Stomach smooth muscle (tissue), 2 donors: ENCODE results near the gene EIF2B5.

Source experiments
- H3K27ac ChIP-seq: one replicate; pipeline ENCODE4 v1.7.0; 2013; ENCODE audit warnings: mild to moderate bottlenecking, low read length, inconsistent platforms
- H3K27me3 ChIP-seq, 2 donors: one replicate each; pipeline ENCODE4 v1.7.0; 2013; ENCODE audit warnings: low read length in 2 of 2; ENCODE audit not compliant: insufficient read depth in 2 of 2, control insufficient read depth in 1 of 2
- H3K36me3 ChIP-seq, 2 donors: one replicate each; pipeline ENCODE4 v1.7.0; 2013; ENCODE audit warnings: low read length in 2 of 2; ENCODE audit not compliant: control insufficient read depth in 2 of 2, insufficient read depth in 2 of 2
- H3K4me1 ChIP-seq: one replicate; pipeline ENCODE4 v1.7.0; 2013; ENCODE audit warnings: low read length; ENCODE audit not compliant: control insufficient read depth, insufficient read depth
- H3K4me3 ChIP-seq, 2 donors: one replicate each; pipeline ENCODE4 v1.7.0; 2013; ENCODE audit warnings: low read length in 2 of 2
- H3K9ac ChIP-seq, 2 donors: one replicate each; pipeline ENCODE4 v1.7.0; 2013; ENCODE audit warnings: low read length in 2 of 2, mild to moderate bottlenecking in 1 of 2
- H3K9me3 ChIP-seq, 2 donors: one replicate each; pipeline ENCODE4 v1.7.0; 2013; ENCODE audit warnings: low read length in 2 of 2; ENCODE audit not compliant: control insufficient read depth in 2 of 2
- donor health status: healthy.
- donor health status: Pancreatic carcinoma.

Gene EIF2B5

DNA sequence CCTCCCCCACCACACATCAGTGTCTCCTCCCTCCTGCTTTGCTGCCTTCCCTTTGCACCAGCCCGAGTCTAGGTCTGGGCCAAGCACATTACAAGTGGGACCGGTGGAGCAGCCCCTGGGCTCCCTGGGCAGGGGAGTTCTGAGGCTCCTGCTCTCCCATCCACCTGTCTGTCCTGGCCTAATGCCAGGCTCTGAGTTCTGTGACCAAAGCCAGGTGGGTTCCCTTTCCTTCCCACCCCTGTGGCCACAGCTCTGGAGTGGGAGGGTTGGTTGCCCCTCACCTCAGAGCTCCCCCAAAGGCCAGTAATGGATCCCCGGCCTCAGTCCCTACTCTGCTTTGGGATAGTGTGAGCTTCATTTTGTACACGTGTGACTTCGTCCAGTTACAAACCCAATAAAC lies 48.5 kb downstream of the EIF2B5 start:
- H3K36me3 ChIP-seq = peaks cover 58 to 61% of the 10 kb centered on the region in 2 donors
- H3K9me3 ChIP-seq = no peaks in the 10 kb centered on the region
- no peak overlapping the region for H3K9ac ChIP-seq
- H3K27me3 ChIP-seq = no peaks in the 10 kb centered on the region
- H3K4me3 ChIP-seq = no peak overlapping the region
- peaks cover 27% of the 10 kb centered on the region for H3K4me1 ChIP-seq
- H3K27ac ChIP-seq = no peak overlapping the region

DNA sequence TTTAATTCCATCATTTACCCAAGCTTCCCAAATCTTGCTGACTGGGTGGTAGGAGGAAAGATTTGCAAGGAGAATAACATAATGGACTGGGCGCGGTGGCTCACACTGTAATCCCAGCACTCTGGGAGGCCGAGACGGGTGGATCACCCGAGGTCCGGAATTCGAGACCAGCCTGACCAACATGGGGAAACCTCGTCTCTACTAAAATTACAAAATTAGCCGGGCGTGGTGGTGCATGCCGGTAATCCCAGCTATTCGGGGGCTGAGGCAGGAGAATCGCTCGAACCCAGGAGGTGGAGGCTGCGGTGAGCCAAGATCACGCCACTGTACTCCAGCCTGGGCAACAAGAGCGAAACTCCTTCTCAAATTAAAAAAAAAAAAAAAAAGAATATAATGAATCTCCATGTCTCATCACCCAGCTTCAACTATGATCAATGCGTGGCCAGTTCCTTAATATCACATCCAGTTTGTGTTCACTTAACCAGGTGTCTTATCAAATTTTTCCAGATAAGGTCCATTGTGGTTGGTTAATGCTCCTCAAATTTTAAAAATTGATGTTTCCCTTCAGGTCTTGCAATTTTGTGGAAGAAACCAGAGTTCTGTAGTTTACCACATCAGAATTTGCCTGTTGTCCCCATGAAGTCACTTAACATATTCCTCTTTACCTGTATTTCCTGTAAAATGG lies 49.5 kb downstream of the EIF2B5 start:
- Histone ChIP-seq H3K9me3 (no peaks in the 10 kb centered on the region), H3K27ac (peak overlapping the region; percentile 84), H3K36me3 (peaks cover 57 to 60% of the 10 kb centered on the region in 2 donors), H3K4me3 (no peak overlapping the region), H3K4me1 (peaks cover 27% of the 10 kb centered on the region), H3K27me3 (no peaks in the 10 kb centered on the region), H3K9ac (peak overlapping the region in 1 of 2 donors; percentile 74)

DNA sequence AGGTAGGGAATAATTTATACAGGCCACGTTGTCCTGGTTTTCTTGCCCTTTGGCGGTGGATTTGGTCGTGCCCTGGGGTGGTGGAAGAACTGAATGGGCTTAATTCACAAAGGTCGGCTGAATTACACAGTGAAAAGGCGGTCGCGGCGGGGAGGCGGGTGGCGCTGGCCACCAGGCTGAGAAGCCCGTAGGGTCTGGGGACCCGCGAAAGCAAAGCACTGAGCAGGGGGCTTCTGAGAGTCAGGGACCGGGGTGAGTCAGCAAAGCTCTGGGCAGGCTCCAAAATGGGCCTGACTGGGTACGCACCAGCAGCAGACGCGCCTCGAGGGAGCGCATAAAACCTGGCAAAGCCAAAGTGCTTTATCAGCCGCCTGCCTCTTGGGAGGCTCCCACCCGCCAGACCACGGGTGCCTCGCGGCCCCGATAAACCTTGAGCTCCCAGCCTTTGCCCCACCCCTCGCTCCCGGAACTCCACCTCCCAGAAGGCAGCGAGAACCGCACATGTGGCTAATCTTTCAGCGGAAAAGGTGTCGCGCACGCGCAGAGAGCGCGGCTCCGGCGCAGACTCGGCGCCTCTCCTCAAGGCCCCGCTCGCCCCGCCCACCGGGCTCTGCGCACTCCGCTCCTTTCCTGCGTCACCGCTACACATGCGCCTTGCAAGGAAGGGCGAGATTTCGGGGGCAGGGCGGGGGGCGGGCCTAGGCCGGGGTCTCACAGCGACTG lies 50.5 kb downstream of the EIF2B5 start:
- peak overlapping the region; percentile 84 for H3K27ac ChIP-seq
- peaks cover 57 to 60% of the 10 kb centered on the region in 2 donors for H3K36me3 ChIP-seq
- peak overlapping the region; percentile 94 to 100 for H3K4me3 ChIP-seq
- no peaks in the 10 kb centered on the region for H3K9me3 ChIP-seq
- peak overlapping the region; percentile 73 to 91 for H3K9ac ChIP-seq
- no peaks in the 10 kb centered on the region for H3K27me3 ChIP-seq
- peaks cover 25% of the 10 kb centered on the region for H3K4me1 ChIP-seq

DNA sequence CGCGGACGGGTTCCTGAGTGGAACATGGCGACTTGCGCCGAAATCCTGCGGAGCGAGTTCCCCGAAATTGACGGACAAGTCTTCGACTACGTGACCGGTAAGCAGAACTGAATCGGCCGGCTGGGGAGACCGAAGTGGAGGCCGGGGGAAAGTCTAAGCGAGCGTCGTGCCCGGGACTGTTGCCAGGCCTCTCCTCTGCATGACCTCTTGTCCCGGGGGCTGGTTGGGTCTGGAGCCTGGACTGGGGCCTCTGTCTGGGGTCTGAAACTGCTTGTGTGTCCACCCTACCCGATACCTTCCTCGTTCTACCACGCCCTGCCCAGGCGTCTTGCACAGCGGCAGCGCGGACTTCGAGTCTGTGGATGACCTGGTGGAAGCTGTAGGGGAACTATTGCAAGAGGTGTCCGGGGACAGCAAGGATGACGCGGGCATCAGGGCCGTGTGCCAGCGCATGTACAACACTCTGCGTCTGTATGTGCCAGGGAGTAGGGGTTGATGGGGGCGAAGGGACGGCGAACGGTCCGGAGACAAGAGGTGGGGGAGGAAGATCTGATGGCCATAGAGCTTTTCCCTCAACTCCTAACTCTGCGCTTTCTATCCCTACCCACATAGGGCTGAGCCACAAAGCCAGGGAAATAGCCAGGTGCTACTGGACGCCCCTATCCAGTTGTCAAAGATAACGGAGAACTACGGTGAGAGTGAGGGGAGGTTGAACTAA lies 51.2 kb downstream of the EIF2B5 start, which contains the start of gene ABCF3:
Gene ABCF3 (plus strand): TSS at position 16 of the 718 bp plus-strand sequence. CDS start 9 bp downstream, at position 25.
- peak within 1 kb of the TSS; percentile 84 for H3K27ac ChIP-seq
- peaks cover 55 to 58% of the 10 kb centered on the region in 2 donors for H3K36me3 ChIP-seq

DNA sequence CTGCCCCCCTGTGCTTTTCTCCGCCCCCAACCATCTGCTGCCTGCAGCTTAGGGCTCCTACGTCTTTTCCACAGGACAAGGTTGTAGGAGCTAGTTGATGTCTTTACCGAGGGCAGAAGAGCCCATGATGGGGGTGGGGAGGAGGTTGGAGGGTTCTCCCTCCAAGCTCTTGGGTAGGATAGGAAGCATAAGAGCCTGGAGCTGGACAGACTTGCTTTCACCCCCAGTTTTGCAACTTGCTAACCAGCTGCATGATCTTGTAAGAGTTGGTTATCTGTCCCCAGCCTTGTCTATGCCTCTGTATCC lies 51.7 kb downstream of the EIF2B5 start:
- H3K4me1 ChIP-seq = peaks cover 25% of the 10 kb centered on the region
- peak overlapping the region; percentile 94 to 100 for H3K4me3 ChIP-seq
- no peaks in the 10 kb centered on the region for H3K27me3 ChIP-seq
- H3K36me3 ChIP-seq = peaks cover 50 to 54% of the 10 kb centered on the region in 2 donors
- H3K27ac ChIP-seq = peak overlapping the region; percentile 74
- H3K9me3 ChIP-seq = no peaks in the 10 kb centered on the region
- peak overlapping the region; percentile 91 to 95 for H3K9ac ChIP-seq

More for the DNA sequence above, 51.2 kb downstream of the EIF2B5 start, which contains the start of gene ABCF3:
- peaks cover 25% of the 10 kb centered on the region for H3K4me1 ChIP-seq
- H3K9me3 ChIP-seq = no peaks in the 10 kb centered on the region
- H3K9ac ChIP-seq = peak within 1 kb of the TSS; percentile 91 to 95
- H3K27me3 ChIP-seq = no peaks in the 10 kb centered on the region
- peak within 1 kb of the TSS; percentile 94 to 100 for H3K4me3 ChIP-seq

DNA sequence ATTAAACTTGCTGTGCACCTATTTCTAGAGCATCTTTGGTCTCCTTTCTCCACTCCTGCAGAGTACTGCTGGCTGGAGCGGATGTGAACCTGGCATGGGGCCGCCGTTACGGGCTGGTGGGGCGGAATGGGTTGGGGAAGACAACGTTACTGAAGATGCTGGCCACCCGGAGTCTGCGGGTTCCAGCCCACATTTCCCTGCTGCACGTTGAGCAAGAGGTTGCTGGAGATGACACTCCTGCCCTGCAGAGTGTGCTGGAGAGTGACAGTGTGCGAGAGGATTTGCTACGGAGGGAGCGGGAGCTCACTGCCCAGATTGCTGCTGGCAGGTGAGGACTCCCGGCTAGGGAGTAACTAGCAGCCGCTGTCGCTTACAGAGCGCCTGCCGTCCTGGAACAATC lies 52.9 kb downstream of the EIF2B5 start:
- no peaks in the 10 kb centered on the region for H3K9me3 ChIP-seq
- H3K4me3 ChIP-seq = no peak overlapping the region
- no peaks in the 10 kb centered on the region for H3K27me3 ChIP-seq
- H3K9ac ChIP-seq = no peak overlapping the region
- H3K27ac ChIP-seq = no peak overlapping the region
- H3K4me1 ChIP-seq = peaks cover 25% of the 10 kb centered on the region
- peaks cover 48 to 50% of the 10 kb centered on the region in 2 donors for H3K36me3 ChIP-seq

DNA sequence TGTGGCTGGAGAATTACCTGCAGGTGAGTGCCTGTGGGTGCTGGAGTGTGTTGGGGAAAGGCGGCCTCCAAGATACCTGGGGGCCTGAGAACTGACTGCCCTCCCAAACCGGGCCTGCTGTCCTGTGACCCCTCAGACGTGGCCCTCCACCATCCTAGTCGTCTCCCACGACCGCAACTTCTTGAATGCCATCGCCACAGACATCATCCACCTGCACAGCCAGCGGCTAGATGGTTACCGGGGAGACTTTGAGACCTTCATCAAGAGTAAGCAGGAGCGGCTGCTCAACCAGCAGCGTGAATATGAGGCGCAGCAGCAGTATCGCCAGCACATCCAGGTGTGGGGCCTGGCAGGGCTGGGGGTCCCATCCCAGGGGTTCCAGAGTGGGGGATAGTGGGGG lies 54.3 kb downstream of the EIF2B5 start:
- Histone ChIP-seq H3K9me3 (no peaks in the 10 kb centered on the region), H3K9ac (no peak overlapping the region), H3K4me3 (no peak overlapping the region), H3K36me3 (peaks cover 50 to 57% of the 10 kb centered on the region in 2 donors), H3K27ac (no peak overlapping the region), H3K4me1 (peaks cover 25% of the 10 kb centered on the region), H3K27me3 (no peaks in the 10 kb centered on the region)

GRCh38 chr3:184192889-184193288 lies 57.7 kb downstream of the EIF2B5 start:
- H3K27me3 ChIP-seq = no peaks in the 10 kb centered on the region
- peaks cover 5% of the 10 kb centered on the region for H3K4me1 ChIP-seq
- peaks cover 53 to 68% of the 10 kb centered on the region in 2 donors for H3K36me3 ChIP-seq
- H3K4me3 ChIP-seq = no peak overlapping the region
- no peak overlapping the region for H3K9ac ChIP-seq
- no peaks in the 10 kb centered on the region for H3K9me3 ChIP-seq
- H3K27ac ChIP-seq = no peak overlapping the region

GRCh38 chr3:184193991-184194539 lies 58.9 kb downstream of the EIF2B5 start:
- H3K36me3 ChIP-seq = peaks cover 44 to 58% of the 10 kb centered on the region in 2 donors
- H3K4me3 ChIP-seq = no peak overlapping the region
- H3K4me1 ChIP-seq = no peaks in the 10 kb centered on the region
- no peak overlapping the region for H3K9ac ChIP-seq
- H3K9me3 ChIP-seq = no peaks in the 10 kb centered on the region
- H3K27me3 ChIP-seq = no peaks in the 10 kb centered on the region
- H3K27ac ChIP-seq = no peak overlapping the region
